Panc1 (cell line): ENCODE measurements around the gene KCNMA1.

Experiments used
- POLR2AphosphoS5 ChIP-seq: IDR thresholded peaks from 2 replicates; pipeline ENCODE4 v1.6.1; 2012; ENCODE audit warnings: mild to moderate bottlenecking, low read depth, low read length, moderate library complexity
- TF ChIP-seq, protein P1 (sequence below): fragments of 450-650 bp; IDR thresholded peaks from 2 replicates; pipeline ENCODE4 v1.5.1; 2017; ENCODE audit warnings: mild to moderate bottlenecking

GRCh38 chr10:76922666-76923065 lies 714.9 kb downstream of the KCNMA1 start:
- TF ChIP-seq, protein P1, sequence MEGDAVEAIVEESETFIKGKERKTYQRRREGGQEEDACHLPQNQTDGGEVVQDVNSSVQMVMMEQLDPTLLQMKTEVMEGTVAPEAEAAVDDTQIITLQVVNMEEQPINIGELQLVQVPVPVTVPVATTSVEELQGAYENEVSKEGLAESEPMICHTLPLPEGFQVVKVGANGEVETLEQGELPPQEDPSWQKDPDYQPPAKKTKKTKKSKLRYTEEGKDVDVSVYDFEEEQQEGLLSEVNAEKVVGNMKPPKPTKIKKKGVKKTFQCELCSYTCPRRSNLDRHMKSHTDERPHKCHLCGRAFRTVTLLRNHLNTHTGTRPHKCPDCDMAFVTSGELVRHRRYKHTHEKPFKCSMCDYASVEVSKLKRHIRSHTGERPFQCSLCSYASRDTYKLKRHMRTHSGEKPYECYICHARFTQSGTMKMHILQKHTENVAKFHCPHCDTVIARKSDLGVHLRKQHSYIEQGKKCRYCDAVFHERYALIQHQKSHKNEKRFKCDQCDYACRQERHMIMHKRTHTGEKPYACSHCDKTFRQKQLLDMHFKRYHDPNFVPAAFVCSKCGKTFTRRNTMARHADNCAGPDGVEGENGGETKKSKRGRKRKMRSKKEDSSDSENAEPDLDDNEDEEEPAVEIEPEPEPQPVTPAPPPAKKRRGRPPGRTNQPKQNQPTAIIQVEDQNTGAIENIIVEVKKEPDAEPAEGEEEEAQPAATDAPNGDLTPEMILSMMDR: no peak
- no peak for TF ChIP-seq POLR2AphosphoS5
